MM.1S (cell line): ENCODE results near the gene CBR4.

Source experiments
- CTCF ChIP-seq: fragments of 300-600 bp; sonication (generic); IDR thresholded peaks from 2 replicates; pipeline ENCODE4 v1.5.1; 2016; ENCODE audit warnings: antibody characterized with exemption, low read length, mixed read lengths
- EZH2phosphoT487 ChIP-seq: fragments of 300-600 bp; sonication (generic); IDR thresholded peaks from 2 replicates; pipeline ENCODE4 v1.6.1; 2018; ENCODE audit warnings: antibody characterized with exemption, low read length

- TF ChIP-seq CTCF = peak; percentile 33
- TF ChIP-seq EZH2phosphoT487 = no peak
Observed at GRCh38 chr4:169005453-169006099, 4.5 kb downstream of the CBR4 start.
